NT2/D1 (cell line): Measurements from ENCODE around the gene PRKN.

Experiments used
- YY1 ChIP-seq: IDR thresholded peaks from 2 replicates; pipeline ENCODE4 v1.6.1; 2011; ENCODE audit not compliant: insufficient read length, insufficient read depth
- ZNF274 ChIP-seq: IDR thresholded peaks from 2 replicates; pipeline ENCODE4 v1.6.1; 2011; ENCODE audit warnings: mild to moderate bottlenecking, low read depth, low read length

- TF ChIP-seq YY1 (no peak), ZNF274 (no peak)
These were observed 1165.7 kb downstream of the PRKN start for GRCh38 chr6:161561908-161562307.
